HCEC 1CT (cell line): ENCODE results near the gene AKT1S1.
"Not testable (repeated sequence)": the region's sequence is repeated elsewhere in the genome, so short reads cannot be mapped to it uniquely, and the experiment has no call there.

Experiments
- DNase-seq: peaks from one replicate; pipeline ENCODE4 v3.0.0-alpha.2; 2017

AKT1S1 gene

DNA sequence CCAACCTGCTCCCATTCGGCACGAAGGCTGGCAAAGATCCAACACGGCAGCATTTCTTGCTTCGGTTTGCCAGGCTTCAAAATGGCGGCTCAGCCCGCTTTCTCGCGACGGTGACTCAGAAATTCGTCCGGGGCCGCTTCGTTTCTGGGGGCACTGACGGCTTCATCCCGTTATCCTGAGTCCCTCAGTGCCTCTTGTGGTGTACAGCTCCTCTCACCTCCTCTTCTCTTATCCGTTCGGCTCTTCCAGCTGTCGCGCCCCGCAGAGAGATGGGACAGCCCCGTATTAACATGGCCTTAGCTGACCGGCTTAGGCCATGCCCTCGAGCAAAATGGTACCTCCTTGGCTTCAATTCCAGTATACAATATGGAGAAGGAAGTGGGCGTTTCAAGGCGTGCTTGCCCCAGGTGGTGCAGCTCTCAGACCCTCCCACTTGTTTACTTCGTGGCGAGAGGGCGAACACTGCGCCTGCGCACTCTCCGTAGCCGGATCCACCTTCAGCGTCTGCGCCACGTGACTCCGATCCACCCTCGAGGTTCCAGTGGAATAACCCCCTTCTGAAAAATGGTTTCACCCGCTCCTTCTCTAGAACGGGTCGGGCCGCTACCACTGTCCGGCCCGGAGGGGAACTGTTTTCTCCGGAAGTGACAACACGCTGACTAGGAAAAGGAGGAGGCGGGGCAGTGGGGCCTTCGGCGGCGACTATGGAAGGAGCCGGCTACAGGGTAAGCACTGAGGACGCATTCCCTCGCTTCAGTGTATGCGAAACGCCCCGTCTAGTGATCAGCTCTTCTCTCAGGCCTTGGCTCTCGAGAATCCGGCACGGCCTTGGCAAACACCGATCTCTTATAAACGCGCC, at the start of gene AKT1S1, which contains the start of gene TBC1D17:
TSS of gene AKT1S1 (minus strand) at position 336 of the 859 bp plus-strand sequence. CDS start 4,060 bp downstream, outside the sequence.
TSS of gene TBC1D17 (plus strand) at position 683 of the 859 bp plus-strand sequence. CDS start at position 705, 22 bp downstream.
- peak; percentile 100 for DNase-seq

GRCh38 chr19:49926515-49926914, 49.4 kb upstream of the AKT1S1 start:
- DNase-seq: no peak

- DNase-seq: no peak
Observed at GRCh38 chr19:49925486-49925885, 48.3 kb upstream of the AKT1S1 start.

GRCh38 chr19:49924881-49925210, 47.7 kb upstream of the AKT1S1 start:
- not testable (repeated sequence) for DNase-seq

GRCh38 chr19:49924004-49924880, 47.1 kb upstream of the AKT1S1 start:
- DNase-seq: no peak

- no peak for DNase-seq
Observed at GRCh38 chr19:49923055-49924003, 46.2 kb upstream of the AKT1S1 start.

- DNase-seq: peak; percentile 73
Observed at GRCh38 chr19:49921871-49922795, 45.0 kb upstream of the AKT1S1 start.

DNA sequence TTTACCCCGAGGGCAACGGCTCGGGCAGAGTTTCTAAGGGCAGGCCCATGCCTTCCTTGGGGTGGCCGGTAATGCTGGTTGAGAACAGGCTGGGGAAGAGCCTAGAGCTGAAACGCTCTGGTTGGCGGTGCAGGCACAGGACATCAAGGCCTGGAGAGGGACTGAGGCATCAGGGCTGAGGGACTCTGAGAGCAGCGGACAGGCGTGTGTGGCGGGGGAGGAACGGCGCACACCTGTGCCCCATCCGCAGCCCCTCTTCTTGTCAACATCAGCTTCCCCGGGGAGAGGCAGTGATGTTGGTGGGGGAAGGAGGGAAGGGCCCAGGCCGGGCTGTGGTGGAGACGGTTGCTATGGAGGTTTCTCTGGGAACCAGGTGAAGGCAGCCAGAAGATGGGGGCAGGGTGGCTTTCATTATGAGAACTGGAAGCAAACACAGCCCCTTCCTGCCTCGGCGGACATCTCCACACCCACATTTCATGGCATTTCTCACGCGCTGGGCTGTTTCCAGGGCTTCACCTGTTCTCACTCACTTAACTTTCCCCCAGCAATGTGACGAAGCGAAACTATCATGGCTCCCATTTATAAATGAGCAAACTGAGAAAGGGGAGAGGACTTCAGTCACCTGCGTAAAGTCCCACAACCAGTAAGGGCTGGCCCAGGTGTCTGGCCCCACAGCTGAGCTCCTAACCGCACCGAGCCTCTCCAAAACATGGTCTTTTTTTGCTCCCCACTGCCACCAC, 43.6 kb upstream of the AKT1S1 start:
- no peak for DNase-seq

DNA sequence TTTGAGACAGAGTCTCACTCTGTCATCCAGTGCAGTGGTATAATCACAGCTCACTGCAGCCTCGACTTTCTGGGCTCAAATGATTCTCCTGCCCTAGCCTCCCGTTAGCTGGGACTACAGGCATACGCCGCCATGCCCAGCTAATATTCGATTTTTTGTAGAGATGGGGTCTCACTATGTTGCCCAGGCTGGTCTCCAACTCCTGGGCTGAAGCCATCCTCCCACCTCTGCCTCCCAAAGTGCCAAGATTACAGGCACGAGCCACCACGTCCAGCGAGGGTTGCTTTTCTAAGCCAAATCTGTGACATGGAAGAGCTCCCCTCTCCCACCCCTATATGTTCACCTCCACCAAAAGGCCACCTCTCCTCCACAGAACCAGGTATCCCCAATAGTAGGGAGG, 40.9 kb upstream of the AKT1S1 start:
- no peak for DNase-seq

GRCh38 chr19:49916839-49917733, 39.9 kb upstream of the AKT1S1 start:
- no peak for DNase-seq

- DNase-seq: no peak
Observed at GRCh38 chr19:49915271-49915670, 38.1 kb upstream of the AKT1S1 start.

GRCh38 chr19:49913720-49914119, 36.6 kb upstream of the AKT1S1 start:
- DNase-seq: no peak

DNA sequence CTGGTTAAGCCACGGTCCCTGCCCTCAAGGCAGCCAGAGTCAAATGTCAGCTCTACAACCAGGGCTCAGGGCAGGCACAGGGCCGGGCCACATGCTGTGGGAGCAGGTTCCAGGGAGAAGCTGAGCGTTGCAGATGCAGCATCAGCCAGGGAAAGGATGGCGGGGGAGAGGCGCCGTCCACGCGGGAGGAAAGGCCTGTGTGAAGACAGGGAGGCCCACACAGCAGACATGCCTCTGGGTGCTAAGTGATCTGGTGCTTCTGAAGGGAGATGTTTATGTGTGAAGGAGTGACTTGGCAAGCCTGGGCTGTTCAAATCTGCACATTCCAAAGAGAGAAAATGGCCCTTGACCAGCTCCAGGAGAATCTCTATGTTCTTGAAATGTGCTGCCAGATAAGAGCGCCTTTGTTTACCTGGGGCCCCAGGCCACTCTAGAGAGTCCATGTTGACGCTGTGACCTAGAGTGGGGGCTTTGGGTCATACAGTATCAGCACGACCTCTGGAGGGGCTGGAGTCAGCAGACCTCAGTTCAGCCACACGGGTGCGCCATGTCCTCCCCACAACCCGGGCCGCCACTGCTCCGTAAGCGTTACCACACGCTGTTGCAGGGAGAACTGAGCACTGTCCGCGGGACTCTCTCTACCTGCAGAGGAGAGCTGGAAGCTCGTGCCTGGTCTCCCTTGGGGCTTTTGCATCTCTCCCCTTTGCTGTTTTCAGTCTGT, 36.0 kb upstream of the AKT1S1 start:
- DNase-seq: no peak

GRCh38 chr19:49911381-49912145, 34.4 kb upstream of the AKT1S1 start:
- no peak for DNase-seq

GRCh38 chr19:49910179-49910578, 33.0 kb upstream of the AKT1S1 start:
- DNase-seq: no peak

GRCh38 chr19:49908480-49909420, 31.6 kb upstream of the AKT1S1 start:
- DNase-seq: no peak
